Fibroblast of lung (primary cell): Measurements from ENCODE around the gene ZMAT2.

ENCODE experiments used
- EZH2 ChIP-seq: IDR thresholded peaks from 2 replicates; pipeline ENCODE4 v1.5.1; 2012; ENCODE audit warnings: low read length, control low read depth, mild to moderate bottlenecking; ENCODE audit errors: missing control alignments
- TF ChIP-seq, protein P1 (sequence below), 2 donors: IDR thresholded peaks in 1 of 2; conservative IDR thresholded peaks in 1 of 2; 1 replicate in 1 of 2; 2 replicates in 1 of 2; pipeline ENCODE4 v1.5.1; 2011 to 2012; ENCODE audit warnings: low read length in 2 of 2, control low read depth in 1 of 2, inconsistent platforms in 1 of 2, low read depth in 1 of 2, mild to moderate bottlenecking in 1 of 2

- TF ChIP-seq, protein P1, sequence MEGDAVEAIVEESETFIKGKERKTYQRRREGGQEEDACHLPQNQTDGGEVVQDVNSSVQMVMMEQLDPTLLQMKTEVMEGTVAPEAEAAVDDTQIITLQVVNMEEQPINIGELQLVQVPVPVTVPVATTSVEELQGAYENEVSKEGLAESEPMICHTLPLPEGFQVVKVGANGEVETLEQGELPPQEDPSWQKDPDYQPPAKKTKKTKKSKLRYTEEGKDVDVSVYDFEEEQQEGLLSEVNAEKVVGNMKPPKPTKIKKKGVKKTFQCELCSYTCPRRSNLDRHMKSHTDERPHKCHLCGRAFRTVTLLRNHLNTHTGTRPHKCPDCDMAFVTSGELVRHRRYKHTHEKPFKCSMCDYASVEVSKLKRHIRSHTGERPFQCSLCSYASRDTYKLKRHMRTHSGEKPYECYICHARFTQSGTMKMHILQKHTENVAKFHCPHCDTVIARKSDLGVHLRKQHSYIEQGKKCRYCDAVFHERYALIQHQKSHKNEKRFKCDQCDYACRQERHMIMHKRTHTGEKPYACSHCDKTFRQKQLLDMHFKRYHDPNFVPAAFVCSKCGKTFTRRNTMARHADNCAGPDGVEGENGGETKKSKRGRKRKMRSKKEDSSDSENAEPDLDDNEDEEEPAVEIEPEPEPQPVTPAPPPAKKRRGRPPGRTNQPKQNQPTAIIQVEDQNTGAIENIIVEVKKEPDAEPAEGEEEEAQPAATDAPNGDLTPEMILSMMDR (conservative IDR thresholded peaks at IDR 0.05 in 1 of 2, IDR thresholded peaks at IDR 0.05 in 1 of 2; ENCODE audit: low read depth in 1 of 2, low read length in 2 of 2), result no peak
- TF ChIP-seq EZH2, result no peak
Observed at GRCh38 chr5:140690941-140691924, 9.0 kb upstream of the ZMAT2 start, which contains the start of the genes HARS1 and HARS2.
